T-helper 2 cell (primary cell): ENCODE data around the gene PHF20.
"Not testable (repeated sequence)": the region's sequence is repeated elsewhere in the genome, so short reads cannot be mapped to it uniquely, and the experiment has no call there.

Experiments used
- DNase-seq, 5 experiments: peaks; one replicate each; pipeline versions ENCODE4 v3.0.0 to v3.0.0-alpha.2; 2012 to 2022

PHF20 gene

GRCh38 chr20:35934050-35934449 lies 162.2 kb downstream of the PHF20 start:
- DNase-seq, result no peak

DNA sequence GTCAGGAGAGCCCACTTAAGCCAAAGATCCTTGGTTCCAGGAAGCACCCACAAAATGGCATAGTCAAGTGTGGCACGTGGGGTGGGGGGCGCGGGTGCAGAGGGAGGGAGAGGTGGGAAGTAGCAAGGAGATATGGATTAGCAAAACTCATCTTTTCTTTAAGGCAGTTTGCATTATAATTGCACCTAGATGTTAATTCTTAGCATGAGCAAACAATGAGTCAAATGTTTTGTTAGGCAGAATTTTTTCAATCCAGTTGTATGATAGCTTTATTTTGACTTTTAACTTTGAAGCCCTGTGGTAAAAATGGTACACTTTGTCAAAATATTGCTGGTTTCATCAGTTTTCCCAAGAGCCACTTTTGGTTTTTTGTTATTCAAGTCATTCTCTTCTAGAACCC lies 167.4 kb downstream of the PHF20 start:
- no peak for DNase-seq

- DNase-seq, result no peak
These were observed 169.8 kb downstream of the PHF20 start for GRCh38 chr20:35941620-35942019.

DNA sequence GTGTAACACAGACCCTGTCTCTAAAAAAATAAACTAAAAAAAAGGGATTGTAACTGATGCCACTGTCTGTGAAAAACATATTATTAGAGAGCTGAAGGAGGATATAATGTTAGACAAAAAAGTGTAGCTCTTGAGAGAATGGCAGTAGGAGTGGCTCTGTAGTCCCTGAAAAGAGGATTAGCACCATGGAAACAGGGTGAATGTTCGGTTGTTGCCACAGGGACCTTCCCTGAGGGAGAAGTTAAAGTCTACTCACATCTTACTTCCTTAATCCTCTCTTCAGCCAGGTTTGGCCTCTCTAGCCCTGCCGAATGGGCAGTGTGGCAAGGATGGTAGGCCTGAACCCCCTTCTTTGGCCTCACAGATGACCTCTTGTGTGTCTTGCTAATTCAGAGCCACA lies 170.4 kb downstream of the PHF20 start:
- no peak for DNase-seq

GRCh38 chr20:35947489-35947888 lies 175.7 kb downstream of the PHF20 start:
- DNase-seq, result peak in 1 of 5 experiments; percentile 57

GRCh38 chr20:35947907-35948306 lies 176.1 kb downstream of the PHF20 start:
- no peak for DNase-seq

GRCh38 chr20:35950093-35950492 lies 178.3 kb downstream of the PHF20 start:
- DNase-seq, result no peak

DNA sequence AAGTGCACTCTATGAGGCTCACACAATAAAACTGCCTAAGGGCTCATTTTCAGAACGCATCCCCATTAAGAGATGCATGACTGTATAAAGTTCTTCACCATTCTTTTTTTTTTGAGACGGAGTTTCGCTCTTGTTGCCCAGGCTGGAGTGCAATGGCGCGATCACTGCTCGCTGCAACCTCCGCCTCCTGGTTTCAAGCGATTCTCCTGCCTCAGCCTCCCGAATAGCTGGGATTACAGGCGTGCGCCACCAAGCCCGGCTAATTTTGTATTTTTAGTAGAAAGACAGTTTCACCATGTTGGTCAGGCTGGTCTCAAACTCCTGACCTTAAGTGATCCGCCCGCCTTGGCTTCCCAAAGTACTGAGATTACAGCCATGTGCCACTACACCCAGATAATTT lies 180.3 kb downstream of the PHF20 start:
- not testable (repeated sequence) for DNase-seq

DNA sequence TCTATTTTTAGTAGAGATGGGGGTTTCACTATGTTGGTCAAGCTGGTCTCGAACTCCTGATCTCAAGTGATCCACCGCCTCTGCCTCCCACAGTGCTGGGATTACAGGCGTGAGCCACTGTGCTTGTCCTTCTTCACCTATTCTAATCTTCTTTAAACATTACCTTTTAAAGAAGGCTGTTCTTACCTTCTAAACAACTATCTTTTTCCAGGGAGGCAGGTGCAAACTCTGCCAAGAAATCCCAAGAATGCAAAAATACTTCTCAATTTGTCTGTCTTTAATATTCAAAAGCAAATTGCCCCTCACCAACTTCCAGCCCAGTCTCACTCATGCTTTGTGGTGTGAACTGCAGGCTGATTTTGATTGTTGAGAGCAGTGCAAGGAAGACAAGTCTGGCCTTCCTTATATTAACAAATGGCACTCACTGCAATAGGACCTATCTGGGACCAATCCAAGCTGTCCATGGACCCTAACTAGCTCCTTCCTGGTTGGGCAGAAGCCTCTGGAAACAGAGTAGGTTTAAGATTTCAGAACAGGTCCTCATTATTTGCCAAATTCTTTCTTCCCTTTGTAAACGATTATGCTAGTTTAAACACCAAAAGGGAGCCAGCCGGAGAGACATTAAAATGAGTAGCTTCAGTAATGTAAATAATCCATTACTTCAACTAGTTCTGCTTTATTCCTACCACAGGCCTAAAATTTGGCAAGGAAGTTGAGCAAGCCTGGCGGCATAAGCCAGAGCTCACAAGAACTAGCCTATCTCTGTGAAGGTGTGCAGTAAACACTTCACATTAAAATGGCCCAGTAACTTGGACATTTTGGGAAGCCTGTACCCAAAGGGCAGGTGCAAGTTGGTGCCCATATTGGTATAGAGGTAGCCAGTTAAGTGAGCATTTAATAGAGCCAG lies 180.9 kb downstream of the PHF20 start:
- peak in 1 of 5 experiments; percentile 36 for DNase-seq

- DNase-seq, result peak; percentile 42 to 86 (median 60)
These were observed 181.8 kb downstream of the PHF20 start for GRCh38 chr20:35953387-35954199.

DNA sequence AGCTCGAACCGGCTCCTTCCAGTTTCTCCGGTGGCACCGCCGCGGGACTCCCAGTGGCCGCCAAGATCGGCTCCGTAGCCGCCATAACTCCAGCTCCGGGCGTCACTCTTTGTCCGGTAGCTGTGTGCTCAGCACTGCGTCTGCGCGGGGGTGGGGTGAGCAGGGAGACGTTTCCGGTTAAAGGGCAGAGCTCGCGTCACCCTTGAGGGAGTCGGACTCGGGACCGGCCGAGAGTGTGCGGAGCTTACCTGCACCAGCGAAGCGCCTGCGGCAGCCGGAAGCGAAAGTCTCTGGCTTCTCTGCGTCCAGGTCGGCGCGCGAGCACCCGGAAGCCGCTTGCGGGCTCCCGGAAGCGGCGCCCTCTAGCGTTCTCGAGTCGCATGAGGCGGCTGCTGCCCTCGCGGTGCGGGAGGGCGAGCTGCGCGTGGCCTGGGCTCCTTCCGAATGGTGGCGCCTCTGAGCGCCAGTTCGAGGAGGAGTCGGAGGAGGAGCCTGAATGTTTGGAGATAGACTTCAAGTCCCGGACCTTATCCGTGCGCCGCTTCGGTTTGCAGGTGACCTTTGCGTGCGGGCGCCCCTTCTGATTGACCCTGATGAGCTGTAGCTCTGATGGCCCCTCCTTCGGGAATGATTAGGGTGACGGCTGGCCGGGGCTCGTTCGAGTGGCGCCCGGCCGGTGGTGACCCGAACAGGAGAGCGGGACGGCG lies 182.5 kb downstream of the PHF20 start, which contains the start of gene SCAND1:
Gene SCAND1, minus strand, starts transcription at position 303 of the 707 bp plus-strand sequence. Its CDS starts 218 bp downstream, at position 85.
- DNase-seq, result peak; percentile 90 to 99 (median 96)

DNA sequence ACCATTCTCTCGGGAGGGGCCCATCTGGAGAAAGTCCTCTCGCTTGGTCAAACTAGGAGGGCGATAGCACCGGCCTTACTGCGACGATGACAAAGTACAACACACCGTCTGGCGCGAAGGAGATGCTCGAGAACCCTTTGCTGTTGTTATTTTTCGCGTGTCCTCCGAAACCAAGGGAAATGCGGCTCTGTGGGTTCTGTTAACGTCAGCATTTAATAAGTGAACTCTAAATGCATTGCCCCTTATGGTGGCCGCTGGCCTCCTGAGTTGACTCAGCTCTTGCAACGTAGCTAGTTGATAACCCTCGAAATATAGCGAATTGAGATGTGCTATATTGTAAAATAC lies 183.1 kb downstream of the PHF20 start:
- DNase-seq, result peak; percentile 2 to 85 (median 40)

DNA sequence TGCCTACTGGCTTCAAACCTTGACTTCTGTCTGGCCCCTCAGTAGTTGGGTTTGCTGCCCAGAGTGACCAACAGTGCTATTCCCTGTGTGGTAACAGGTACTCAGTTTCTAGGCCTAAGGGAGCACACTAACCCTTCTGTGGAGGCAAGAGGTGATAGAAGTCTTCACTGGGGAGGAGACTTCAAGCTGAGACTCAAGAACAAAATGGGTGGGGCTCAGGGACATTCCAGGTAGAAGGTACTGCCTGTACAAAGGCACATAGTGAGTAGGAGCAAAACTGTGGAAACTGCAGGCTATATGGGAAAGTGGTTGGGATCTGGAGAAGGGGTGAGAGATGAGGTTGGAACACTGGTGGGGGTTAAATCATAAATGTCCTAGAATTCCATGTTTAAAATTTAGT lies 184.8 kb downstream of the PHF20 start:
- DNase-seq, result no peak

DNA sequence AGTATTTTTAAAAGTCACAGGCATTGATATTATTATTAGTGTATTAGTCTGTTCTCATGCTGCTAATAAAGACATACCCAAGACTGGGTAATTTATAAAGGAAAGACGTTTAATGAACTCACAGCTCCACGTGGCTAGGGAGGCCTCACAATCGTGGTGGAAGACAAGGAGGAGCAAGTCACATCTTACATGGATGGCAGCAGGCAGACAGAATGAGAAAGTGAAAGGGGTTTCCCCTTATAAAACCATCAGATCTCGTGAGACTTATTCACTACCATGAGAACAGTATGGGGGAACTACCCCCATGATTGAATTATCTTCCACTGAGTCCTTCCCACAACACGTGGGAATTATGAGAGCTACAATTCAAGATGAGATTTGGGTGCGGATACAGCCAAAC lies 187.5 kb downstream of the PHF20 start:
- DNase-seq, result peak in 1 of 5 experiments; percentile 5

DNA sequence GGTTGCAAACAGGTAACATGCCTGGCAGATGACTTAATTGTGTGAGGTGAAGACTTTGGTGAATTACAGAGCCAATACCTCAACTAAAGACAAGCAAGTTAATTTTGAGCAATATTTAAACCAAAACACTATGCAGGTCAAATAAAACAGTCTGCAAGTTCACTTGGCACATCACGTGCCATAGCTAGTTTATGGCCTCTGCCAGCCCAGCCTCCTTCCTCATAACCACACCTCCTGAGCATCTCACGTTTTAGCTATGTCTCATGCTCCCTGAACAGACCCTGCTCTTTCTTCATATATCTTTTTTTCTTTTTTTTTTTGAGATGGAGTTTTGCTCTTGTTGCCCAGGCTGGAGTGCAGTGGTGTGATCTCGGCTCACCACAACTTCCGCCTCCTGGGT lies 192.1 kb downstream of the PHF20 start:
- no peak for DNase-seq

DNA sequence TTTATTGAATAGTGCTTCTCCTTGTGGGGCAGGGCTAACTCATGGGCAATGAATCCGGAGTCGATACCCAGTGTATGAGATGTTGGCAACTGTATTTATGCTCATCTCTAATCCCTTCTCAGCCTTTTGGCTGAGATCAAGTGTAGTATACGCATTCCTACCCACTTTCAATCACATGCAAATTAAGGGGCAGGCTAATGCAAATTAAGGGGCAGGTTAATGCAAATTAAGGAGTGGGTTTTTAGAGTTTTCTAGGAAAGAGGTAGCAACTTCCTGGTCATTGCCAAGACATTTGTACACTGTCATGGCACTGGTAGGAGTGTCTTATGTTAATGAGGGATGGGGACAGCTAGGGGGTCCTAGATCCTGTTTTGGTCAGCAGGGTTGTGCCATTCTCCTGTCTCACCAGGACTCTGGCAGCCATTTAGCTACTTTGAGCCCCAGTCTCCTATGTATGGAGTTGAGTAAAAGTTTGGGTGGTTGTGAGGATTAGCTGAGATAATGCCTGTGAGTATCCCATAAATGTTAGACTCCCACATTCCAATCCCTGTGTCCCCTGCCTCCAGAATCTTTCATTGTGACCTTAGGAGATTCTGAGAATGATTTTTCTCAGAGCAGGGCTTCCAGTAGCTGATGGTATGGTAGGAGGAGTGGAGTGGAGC lies 196.3 kb downstream of the PHF20 start, which contains the start of gene CNBD2:
Gene CNBD2, plus strand, starts transcription at position 612 of the 662 bp plus-strand sequence. CDS start 173 bp downstream, outside the sequence.
- DNase-seq, result no peak

DNA sequence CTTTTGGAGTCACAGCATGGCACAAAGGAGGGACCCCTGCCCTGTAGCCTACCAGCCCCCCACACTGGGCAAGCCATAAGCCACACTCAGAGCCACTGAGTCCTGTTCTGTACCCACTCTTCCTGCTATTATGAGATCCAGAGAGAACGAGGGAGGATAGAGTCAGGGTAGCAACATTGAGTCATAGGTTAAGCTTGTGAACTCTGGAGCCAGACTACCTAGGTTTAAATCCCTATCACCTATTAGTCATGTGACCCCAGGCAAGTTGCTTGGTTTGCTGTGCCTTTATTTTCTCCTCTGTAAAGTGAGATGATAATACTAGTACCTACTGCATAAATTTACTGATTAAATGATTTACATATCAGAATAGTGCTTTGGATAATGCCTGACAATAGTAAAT lies 197.1 kb downstream of the PHF20 start:
- DNase-seq, result no peak

DNA sequence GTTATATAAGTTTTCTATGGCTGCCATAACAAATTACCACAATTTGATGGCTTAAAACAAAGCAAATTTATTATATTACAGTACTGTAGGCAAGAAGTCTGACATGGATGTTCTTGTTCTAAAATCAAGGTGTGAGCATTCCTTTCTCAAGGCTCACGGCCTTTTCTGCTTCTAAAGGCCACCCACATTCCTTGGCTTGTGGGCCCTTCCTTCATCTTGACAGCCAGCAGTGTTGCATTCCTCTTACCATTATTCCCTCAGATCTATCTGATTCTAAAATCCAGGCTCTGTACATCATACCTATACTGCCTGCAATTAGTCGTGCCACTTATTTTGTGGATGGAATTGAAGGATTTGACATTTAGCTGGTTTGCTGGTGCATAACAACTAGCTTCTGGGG lies 200.2 kb downstream of the PHF20 start:
- no peak for DNase-seq

DNA sequence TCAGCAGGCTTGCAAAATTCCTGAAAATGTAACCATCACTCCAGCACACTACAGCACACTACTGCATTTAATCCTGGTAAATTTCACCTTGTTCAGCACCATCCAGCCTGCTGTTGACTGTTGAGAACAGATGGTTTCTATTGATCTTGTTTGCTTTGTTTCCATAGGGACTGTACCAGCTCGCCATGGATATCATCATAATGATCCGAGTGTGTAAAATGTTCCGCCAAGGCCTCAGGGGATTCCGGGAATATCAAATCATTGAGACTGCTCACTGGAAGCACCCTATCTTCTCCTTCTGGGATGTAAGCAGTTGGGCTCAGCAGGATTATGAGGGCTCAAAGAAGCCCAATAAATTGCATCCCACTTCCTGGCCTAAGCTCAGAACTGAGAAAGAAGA lies 200.6 kb downstream of the PHF20 start:
- DNase-seq, result no peak

- no peak for DNase-seq
These were observed 202.4 kb downstream of the PHF20 start for GRCh38 chr20:35974256-35974655.

- DNase-seq, result no peak
These were observed 204.0 kb downstream of the PHF20 start for GRCh38 chr20:35975576-35976373.
